Measurements from ENCODE around the gene GMIP. TPM values are rescaled to one million over a fixed set of nuclear protein-coding genes. Genes with fewer than 3 reads are reported as not detected.

GMIP gene
- total RNA-seq, 1 donor from 2014 or later, result 12.4 TPM

DNA sequence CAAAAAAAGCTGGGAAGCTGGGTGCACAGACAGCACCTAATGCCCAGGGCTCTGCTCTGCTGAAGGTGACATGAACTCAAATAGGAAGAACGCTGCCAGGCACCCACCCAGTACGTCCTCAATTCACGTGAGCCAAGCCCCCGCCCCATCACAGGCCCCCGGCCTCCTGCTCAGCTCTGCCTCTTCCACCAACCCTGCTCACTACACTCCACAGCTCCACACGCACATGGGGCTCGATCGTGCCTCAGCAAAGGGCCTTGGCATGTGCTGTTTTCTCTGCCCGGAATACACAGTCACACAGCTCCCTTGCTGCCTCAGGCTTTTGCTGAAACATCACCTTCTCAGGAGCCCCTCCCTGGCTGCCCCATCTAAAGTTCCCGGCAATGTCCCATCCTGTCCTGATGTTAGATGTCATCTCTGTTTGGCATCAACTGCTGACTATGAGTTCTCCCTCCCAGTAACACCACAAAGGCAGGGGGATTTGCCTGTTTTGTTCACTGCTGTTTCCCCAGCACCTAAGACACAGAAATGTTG lies 17.8 kb upstream of the GMIP start:
- DNase-seq (ENCODE audit: low read depth), result no peak

DNA sequence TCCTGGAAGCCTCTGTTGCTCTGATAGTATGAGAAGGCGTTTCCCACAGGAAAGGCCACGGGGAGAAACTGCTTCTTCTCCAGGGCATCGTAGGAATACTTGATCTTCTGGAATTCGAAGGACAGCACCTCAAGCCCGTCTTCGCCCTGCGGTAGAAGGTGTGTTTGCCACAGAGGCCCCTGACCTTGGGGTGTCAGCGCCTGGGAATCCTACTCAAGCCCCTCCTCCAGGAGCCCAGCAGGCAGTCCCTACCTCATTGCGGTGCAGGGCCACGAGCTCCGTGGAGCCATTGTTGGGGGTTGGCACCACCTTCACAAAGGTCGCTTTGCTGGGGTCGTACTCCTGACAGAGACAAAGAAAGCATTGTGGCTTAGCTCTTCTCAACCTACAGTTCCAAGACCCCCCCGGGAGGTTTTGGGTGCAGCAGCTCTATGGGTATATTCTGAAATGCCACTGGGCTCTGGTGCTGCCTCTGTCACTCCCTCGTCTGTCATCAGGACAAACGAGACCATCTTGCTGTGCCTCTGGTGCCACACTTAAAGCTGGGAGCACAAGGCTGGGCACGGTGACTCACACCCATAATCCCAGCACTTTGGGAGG lies 16.3 kb upstream of the GMIP start:
- DNase-seq (ENCODE audit: low read depth), result no peak

DNA sequence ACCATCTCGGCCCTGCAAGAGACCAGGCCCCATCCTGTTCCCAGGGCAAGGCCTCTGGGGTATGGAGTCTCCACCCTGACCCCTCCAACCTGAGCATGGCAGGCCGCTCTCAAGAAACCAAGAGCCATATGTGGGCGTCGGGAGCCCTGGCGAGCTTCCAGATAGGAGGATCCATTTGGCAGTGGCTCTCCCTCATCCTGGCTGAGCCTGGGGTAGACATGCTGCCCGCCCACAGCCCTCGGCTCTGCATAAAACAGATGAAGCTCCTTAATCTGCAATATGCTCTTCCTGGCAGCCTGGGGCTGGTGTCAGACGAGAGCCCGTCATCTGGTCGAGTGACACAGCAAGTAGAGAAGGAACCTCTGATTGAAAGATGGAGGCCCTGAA lies 13.9 kb upstream of the GMIP start:
- no peak for DNase-seq (ENCODE audit: low read depth)

DNA sequence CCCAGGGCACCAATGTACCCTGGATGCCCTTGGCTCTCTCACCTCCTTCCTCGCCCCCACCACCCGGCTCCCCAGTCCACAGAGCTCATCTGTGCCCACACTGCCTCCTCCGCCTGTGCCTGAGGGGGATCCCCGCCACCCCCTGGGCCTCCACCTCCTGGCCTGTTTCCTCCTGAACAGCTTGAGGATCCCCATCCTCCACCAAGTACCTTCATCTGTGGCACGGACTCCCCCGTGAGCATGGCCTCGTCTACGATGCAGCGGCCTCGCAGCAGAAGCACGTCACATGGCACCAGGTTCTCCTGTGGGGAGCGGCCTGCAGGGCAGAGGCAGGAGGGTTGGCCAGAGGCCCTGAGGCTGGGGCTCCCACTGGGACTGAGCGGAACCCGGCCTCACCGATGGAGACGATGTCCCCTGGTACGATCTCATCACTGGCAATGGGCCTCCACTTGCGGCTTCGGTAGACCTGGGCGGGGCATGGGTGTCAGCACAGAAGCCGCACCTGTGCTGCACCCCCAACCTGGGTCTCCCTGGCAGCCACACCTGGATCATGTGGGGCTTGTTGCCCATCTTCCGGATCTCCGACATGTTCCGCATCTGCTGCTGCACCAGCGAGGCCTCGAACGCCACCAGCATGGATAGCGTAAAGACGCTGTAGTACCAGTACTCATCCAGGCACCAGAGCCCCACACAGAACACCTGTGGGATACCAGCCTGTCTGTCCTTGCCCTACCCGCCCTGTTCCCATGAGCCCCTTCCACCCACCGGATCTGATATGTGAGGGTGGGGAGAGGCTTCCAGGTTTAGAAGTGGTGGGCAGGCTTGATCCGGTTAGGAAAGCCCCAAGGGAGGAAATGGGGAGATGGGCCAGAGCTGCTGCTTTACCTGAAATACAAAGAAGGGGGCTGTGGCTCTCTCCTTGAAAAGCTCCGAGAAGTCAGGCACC lies 13.3 kb upstream of the GMIP start:
- DNase-seq (ENCODE audit: low read depth), result no peak

DNA sequence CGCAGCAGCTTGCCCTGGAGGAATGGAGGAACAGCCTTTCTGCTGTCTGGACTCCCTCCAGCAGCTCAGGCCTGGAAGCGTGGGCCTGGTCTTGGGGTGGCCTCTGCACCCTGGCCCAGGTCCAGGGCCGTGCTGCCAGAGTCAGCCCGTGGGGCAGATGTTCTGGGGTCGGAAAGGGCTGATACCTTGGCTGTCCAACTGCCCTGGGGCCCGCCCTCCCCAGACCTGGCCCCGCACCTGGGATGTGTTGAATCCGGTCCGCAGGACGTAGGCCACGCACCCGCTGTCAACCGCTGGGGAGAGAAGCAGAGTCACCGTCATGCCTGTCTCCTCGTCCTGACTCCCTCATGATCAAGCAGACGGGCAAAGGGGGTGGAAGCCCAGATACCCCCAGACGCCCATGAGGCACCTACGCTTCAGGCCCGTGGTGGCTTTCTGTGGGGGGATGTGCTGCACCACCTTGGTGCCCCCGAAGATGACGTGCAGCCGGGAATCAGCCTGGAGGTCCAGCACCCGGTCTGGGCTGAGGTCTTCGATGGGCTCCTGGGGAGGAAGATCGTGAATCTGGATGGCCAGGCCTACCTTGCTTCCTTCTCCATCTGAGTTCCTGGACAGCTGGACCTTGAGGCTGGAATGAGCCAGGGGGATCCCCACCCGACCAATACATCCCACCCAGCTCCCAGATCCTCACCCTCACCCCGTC lies 12.3 kb upstream of the GMIP start:
- DNase-seq (ENCODE audit: low read depth), result no peak

DNA sequence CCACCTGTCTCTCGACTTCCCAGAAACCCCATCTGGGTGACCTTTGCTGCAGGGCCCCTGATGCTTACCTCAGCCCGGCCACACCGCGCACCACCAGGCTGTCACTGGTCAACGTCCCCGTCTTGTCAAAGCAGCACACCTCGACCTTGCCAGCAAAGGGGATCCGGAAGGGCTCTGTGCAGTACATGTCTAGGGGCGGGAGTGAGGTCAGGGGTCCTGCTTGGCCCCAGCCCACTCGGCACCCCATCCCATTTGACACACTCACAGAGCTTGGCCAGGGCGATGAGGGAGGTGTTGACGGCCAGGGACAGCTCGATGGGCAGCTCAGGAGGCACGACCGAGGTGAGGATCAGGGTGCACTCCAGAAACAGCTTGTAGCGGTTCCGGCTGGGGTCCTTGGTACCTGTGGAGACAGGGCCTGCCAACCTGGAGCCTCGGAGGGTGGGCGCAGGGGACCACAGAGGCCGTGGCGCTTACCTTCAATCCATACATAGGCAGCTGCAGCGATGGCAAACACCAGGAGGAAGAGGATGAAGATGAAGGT lies 11.7 kb upstream of the GMIP start:
- no peak for DNase-seq (ENCODE audit: low read depth)

DNA sequence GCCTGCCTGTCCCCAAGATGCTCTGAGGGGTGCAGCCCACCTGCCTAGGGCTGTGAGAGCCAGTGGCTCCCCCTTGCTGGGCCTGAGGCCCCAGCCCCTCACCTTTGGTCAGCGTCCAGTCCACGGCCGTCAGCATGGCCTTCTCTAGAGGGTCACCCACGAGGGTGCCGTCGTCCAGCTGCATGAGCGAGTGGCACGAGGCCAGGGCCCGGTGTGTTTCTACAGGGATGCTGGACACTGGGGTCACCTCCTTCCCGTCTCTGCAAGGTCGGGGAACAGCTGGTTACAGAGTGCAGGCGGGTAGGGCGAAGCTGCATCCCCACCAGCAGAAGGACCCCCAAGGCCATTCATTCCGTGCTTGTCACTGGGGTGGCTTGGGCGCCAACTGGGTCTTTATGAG lies 11.0 kb upstream of the GMIP start:
- no peak for DNase-seq (ENCODE audit: low read depth)

DNA sequence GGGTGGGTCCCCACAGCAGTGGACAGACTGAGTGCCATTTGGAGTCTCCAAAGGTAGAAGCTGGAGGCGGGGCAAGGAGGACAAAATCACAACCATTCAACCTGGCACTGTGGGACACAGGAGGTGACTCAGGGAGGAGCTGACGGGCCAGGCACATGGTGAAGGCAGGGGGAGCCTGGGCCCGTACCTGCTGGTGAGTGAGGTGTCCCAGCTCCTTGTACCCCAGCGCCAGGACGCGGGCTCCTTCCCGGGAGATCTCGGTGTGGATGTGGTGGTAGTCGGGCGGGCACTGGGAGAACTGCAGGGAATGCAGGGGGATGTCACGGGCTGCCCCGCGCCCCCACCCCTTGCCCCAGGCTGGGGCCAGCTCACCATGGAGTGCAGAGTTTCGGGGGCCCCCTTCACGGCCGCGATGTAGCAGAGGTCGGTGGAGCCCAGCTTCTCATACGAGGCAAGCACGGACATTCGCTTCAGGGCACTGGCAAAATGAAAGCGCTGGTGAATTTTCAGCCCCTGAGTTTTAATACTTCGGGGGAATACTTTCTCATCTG lies 10.2 kb upstream of the GMIP start:
- DNase-seq (ENCODE audit: low read depth), result no peak

DNA sequence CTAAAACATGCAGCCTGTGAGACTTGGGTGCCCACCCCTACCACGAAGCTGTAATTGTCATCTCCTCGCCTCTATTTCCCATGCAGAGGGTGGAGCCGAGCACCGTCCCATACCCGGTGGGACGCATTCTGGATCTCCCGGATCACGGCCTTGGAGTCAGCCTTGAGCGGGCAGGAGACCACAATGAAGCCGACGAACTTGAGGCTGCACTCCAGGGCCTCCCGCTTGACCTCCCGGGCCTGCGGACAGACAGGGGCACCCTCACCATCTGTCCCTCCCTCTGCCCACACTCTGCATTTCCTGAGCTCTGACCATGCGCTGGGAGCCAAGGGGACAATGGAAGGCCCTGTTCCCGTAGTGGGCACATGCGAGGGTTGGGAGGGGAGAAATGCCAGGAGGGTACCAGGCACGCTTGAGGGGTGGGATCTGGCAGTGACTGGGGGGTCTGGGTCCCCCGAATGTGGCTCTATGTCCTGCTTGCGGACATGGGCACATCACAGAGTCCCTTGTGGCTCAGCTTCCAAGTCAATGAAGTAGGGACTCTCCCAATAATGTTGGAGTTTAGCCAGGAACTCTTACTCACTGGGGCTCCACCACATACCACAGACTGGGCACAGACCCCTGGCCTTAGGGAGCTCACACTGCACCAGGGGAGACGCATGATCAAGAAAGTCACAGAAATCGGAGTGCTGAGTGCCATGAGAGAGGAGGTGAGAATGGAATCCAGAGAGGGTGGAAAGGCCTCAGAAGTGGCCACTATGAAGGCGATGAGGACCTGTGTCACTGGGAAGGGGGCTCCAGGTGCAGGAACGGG lies 9.2 kb upstream of the GMIP start:
- peak; percentile 30 for DNase-seq (ENCODE audit: low read depth)

DNA sequence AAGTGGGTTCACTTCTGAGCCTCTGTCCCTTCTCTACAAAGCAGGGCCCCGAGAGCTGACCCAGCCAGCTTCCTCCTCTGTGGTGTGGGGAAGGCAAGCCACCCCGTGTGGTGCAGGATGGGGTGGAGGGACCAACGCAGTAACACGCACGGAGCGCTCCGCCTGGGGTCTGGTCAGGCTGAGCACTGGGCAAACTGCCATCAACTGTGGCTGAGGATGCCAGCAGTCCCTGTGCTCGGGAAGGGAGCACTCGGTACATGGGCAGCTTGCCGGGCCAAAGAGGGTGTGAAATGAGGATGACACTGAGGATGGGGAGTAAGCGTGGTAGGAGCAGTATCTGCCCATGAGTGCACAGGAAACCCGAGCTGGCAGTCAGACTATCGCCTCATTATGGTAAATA lies 7.6 kb upstream of the GMIP start:
- peak; percentile 15 for DNase-seq (ENCODE audit: low read depth)

DNA sequence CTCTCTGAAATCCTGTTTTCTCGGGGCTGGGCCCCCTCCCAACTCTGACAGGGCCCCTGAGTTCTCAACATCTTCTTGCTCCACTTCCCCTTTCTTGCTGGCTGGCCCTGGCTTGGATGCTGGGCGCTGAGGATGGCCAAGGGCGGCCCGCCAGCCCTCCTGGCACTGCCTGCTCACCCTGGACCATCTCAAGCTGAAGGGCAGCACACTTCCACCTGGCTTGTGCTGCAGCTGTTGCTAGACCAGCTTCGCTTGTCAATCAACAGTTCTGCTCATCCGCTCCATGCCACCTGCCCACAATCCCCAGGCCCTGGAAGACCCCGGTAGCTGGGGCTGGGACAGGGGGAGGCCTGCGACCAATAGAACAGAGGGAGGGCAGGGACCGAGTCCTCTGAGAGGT lies 6.9 kb upstream of the GMIP start:
- peak; percentile 79 for DNase-seq (ENCODE audit: low read depth)

DNA sequence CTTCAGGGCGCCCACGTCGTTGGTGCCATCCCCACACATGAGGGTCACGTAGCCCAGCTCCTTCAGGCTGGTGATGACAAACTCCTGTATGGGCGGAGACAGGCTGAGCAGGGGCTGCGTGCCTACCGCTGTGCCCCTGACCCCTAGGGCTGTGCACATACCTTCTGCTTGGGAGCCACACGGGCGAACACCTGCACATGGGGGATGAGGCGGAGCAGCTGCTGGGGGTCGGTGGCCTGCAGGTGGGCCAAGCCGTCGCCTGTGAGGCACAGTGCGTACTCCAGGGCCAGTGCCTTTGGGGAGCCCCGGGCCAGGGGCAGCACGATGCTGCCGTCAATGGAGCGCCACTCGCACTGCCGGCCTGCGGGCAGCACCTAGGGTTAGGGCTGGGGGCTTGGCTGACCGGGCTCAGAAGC lies 6.1 kb upstream of the GMIP start:
- no peak for DNase-seq (ENCODE audit: low read depth)

DNA sequence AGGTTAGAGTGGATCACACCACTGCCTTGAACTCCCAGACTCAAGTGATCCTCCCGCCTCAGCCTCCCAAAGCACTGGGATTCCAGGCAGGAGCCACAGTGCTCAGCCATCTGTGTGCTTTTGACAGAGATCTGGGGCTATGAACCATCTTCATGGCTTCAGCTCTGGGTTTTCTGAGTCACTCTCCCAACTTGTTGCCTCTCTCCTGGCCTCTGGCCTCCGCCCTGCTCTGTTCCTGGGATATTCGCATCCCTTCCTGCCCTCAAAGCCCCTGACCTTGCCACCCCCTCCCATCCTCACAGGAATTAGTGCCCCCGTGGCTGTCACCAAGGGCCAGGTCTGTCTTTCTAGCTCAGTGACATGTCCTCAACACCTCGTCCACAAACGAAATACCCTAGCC lies 5.7 kb upstream of the GMIP start:
- no peak for DNase-seq (ENCODE audit: low read depth)

DNA sequence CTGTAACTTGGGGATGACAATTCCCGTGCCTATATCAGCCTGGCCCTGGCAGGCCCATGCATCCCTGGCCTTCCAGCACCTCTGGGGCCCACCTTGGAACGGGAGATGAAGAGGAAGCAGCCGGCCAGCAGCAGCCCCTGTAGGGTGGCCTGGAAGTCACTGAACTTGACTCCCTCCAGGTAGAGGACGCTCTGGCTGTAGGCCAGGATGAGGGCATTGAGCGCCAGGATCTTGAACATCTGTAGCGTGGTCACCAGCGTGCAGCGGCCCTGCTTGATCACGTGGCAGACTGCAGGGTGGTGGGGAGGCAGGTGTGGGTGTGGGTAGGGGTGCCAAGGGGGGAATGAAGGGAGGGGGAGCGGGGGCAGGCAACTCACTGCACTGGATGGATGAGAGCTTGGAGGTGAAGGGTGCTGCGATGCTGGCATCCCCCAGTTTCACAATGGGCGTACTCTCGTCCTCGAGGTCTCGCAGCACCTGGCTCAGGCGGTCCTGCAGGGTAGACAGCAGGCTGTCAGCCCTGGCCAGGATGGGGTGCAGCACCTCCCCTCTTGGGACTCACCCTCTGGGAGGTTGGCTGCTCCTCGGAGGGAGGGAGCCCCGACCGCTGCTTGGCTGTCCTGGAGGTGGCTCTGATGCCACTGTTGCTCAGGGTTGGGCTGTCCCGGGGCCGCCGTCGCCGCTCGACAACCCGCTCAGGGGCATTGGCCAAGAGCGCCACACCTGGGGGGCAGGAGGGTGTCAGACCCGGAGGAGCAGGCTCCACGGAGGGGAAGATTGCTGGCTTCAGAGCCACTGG lies 3.8 kb upstream of the GMIP start:
- no peak for DNase-seq (ENCODE audit: low read depth)

DNA sequence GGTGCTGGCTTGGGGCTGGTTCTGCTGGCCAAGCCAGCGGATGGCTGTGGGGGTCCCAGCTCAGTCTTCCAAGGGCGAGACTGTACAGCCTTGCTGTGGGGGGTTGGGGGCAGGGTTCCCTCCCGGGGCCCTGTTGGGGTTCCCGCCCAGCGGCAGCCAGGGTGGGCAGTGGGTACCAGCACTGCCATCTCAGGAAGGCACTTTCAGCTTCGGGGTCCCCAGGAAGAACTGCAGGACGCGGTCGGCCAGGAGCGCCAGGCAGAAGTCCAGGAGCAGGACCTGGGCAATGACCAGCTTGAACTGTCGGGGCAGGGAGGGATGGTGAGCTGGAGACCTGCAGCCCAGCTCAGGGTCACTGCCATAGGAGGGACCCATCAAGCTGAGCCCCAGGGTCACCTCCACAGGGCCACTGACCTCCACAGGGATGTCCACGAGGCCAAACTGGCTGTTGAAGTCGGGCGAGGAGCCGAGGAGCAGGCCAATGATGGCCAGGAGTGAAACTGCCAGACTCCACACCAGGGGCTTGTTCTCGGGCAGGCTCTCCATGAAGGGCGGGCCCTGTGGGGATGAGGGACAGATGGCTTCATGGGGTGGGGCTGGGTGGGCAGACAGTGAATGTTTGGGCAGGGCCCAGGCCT lies 1.9 kb upstream of the GMIP start:
- no peak for DNase-seq (ENCODE audit: low read depth)

DNA sequence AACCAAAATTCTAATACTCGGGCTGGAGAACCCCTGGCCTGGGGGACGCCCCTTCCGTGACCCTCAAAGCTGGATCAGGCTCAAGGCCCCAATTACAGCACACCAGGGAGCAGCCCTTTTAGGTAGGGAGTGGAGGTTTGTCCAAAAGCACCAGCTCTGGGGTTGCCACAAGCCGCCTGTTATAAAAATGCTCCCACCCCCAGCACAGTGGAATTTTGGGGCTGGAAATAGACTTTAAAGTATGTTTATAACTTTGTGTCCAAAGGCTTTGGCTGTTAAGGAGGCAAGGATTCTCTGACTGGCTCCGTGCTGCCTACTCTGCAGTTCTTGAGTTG lies 564 bp upstream of the GMIP start:
- DNase-seq (ENCODE audit: low read depth), result no peak

DNA sequence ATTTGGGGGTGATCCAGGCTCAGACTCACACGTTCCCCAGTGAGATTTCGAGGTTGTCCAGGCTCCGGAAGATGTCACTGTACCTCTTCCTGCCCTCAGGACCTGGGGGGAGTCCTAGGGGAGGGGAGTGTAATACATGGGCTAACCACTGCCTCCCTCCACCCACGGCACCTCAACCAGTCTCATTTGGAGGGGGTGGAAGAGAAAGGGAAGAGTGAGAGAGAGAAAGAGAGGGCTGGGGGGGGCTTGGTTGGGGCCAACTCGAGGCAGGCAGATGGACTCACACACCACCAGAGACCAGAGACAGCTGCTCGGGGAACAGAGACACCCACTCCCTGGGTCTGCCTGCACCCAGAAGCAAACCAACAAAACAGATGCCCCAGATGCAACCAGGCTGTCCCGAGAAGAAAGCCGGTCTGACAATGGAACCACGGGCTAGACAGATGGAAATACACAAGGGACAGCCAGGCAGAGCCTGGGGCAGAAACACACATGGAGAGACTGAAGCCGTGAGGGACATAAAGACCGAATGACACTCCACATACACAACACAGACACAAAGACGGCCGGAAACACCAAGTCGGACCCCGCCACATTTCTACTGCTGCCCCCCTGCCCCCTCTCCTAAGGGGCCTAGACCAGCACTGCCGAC lies 825 bp downstream of the GMIP start:
- DNase-seq (ENCODE audit: low read depth), result peak; percentile 72

DNA sequence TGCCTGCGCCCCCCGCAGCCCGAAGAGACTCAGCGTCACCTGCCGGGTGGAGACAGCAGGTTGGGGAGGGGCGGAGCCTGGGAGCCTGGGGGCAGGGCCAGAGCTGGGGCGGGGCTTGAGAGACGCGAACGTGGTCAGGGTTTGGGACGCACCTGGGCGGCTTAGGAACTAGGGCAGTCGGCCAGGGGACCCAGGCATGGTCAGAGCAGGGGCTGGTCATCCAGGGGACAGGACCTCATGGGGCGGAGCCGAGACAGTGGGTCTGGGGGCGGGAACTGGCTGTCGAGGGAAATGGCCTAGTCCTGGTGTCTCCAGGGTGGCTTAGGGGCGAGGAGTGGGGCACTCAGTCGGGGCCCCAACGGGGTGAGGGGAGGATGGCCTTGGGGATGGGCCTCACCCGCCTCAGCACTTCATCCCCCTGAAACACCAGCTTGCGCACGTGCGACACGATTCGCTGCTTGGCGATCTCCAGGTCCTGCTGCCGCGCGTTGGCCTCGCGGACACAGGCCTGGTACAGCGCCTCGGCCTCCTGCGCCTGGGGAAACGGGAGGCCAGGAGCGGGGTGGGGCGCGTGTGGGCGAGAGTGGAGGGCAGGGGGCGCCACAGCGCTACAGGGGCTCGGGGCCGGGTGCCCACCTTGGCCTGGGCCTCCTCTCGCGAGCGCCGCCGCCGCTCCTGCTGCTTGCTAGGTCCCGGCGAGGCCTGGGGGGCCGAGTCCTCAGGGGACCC lies 5.8 kb downstream of the GMIP start:
- DNase-seq (ENCODE audit: low read depth), result no peak

Data from myocyte (in vitro differentiated cells).